Superior temporal gyrus (tissue), 1 donor: ENCODE measurements around the gene ARHGAP33.
A peak's percentile ranks its signal among the peaks of the same experiment; 100 is the strongest.
"Not testable (repeated sequence)": the region's sequence is repeated elsewhere in the genome, so short reads cannot be mapped to it uniquely, and the experiment has no call there.

Experiments
- DNase-seq: peaks from one replicate; pipeline ENCODE4 v3.0.0-alpha.2; 2016; ENCODE audit errors: extremely low spot score

ARHGAP33 gene

DNA sequence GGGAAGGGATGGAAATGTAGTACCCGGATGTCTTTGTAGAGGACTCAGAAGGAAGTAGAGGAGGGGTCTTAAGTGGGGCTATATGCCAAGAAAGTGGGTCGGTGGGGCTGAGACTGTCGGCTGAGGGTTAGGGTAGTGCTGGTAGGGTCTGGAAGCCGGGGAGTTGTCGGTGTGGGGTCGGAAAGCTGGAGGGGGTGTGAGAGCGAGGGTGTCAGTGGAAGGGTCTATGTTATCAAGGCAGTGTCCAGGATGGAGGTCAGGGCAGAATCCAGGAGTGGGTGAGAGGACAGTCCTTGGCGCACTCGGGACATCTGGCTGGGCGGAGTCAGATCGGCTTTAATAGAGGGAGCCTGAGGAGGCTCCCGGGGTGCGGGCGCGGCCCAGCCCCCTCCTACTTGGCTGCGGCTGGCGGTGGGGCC is 20.2 kb upstream of the ARHGAP33 start:
- DNase-seq, result no peak

DNA sequence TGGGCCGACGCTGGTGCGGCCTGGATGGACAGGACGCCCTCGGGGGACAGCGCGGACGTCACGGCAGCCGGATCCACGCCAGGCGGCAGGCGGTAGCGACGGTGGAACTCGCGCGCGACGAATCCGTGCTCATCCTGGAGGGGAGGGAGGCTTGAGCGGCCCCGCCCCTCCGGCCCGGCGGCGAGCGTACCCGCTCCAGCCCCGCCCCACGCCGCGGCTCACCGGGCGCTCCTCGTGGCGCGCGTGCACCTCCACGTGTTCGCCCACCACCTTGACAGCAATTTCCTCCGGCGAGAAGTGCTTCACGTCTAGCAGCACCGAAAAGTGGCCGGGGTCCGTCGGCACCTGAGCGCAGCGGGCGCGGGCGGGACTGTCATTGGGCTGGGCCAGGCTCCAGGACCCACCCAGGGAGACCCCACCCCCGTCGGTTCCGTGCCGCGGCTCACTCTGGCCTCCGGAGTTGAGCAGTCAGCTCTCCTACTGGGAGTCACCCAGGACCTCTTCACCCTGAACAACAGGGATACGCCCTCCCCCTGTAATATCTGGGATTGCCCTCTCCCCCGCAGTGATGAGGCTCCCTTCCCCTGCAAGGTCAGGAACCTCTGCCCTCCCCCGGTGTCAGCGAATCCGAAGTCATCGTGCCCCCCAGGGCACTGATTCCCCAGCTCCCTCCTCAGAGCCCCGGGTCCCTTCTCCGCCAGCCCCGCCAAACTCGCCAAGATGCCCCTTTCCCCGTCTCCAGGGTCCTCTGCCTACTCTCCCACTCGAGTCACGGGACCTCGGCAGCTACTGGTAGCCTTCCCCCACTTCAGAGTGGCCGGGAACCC is 19.6 kb upstream of the ARHGAP33 start:
- peak; percentile 5 for DNase-seq

DNA sequence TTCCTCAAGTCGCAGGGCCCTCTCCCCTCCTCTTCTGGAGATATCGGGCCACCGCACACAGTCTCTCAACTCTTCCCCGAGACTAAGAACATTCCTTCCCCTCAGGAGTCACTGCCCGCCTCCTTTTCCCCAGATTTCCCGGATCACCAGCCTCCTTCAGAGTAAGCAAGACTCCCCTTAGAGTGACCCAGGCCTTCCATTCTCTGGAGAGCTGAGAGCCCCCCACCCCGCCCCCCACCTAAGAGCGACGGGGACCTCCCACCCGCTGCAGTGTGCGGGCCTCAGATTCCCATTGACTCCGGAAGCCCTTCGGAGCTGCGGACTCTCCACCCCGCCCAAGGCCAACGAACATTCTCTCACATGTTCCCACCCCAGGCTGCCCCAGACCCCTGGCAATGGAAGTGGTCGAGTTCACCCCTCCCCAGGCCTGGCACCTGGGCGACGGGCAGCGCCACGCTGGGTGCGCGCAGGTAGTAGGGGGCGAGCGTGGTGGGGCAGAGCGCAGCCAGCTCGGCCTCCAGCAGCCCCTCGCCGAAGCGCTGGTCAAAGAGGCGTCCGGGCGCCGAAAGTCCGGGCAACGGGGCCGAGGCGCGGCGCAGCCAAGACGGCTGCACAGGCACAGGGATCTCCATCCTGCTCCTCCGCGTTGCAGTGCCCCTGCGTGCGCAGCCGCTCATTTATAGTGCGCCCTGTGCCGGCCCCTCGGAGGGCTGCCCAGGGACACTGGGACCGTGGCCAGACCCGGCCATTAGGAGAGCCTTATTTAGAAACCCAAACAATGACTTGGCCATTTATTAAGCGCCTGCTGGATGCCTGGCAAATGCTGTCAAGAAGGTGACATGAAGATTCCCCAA is 18.8 kb upstream of the ARHGAP33 start, which contains the start of gene HSPB6:
Gene HSPB6, minus strand, starts transcription at position 653 of the 854 bp plus-strand sequence. Its CDS starts 21 bp downstream, at position 632.
- no peak for DNase-seq

DNA sequence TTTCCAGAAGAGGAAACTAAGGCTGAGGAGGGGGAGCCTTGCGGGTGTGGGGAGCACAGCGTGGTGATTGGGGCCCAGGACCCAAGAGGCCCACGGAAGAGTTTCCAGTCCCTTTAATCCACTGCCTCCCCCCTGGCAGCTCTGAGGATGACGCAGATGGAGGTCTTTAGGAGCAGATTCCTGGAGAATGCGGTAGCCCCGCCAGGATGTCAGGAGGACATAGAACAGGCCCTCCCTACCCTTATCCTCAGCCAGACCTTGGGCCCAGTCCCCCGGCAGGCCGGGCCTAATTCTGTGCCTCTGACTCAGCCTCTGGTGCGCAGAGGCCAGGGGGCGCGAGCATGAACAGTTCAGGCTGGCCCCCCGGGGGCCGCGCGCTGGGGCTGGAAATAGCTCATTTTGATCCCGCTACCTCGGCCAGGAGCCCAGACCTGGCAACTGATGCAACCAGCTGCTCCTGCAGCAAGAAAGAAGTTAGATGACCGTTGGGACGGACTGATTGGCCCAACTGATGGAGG is 18.1 kb upstream of the ARHGAP33 start:
- peak; percentile 18 for DNase-seq

DNA sequence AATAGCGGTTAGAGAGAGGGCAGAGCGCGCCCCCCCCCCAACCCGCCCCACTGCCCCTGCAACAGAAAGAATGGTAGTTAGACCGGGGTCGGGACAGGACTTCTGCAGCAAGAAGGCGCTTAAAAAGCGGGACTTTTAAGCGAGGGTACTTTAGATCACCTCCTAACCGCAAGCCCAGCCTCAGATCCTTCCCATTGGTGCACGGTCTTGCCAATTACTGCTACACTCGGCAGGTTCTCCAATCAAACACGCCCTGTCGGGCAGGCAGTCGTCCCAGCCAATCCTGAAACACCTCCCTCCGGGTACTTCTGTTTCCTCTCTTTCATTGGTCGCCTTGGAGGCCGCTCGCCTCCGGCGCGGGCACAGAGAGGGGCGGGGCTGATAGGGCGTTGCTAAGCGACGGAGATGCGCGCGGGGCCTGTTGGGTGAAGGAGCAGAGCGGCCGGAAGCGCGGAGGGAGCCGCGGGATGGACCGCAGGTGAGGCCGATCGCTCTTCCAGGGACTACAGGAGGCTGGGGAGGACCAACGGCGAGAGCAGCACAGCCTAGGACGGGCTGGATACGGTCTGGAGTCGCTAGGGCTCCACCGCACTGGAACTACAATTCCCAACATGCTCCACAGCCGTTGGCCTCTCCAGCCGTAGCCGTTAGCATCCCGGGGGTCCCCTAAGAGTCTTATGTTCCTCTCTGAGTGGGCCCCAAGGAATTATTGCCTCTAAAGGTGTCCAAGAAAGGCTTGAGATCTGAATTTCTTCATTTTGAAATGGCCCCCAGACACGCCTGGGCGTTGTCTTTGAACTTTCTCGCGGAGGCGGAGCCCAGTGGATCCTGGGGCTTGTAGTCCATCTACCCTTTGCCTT is 17.4 kb upstream of the ARHGAP33 start, which contains the start of gene PROSER3:
Gene PROSER3, plus strand, starts transcription at position 428 of the 860 bp plus-strand sequence. Its CDS starts 40 bp downstream, at position 468.
- peak; percentile 100 for DNase-seq

DNA sequence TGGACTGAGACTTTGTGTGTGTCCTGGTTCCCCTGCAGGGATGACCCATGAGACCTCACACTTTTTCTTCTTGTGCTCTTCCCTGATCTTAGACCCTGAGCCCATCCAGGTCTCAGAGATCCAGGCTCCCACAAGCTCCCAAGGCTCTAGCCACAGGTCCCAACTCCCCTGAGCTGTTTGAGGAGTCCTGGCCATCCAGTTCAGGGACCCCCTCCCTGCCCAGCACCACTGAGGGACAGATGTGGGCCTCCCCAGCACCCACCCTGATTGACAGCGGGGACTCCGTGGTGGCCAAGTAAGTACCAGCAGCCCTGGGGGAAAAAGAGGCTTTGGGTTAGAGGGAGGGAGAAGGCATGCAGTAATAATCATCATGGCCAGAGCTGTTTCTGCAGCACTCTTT is 15.7 kb upstream of the ARHGAP33 start:
- DNase-seq, result no peak

DNA sequence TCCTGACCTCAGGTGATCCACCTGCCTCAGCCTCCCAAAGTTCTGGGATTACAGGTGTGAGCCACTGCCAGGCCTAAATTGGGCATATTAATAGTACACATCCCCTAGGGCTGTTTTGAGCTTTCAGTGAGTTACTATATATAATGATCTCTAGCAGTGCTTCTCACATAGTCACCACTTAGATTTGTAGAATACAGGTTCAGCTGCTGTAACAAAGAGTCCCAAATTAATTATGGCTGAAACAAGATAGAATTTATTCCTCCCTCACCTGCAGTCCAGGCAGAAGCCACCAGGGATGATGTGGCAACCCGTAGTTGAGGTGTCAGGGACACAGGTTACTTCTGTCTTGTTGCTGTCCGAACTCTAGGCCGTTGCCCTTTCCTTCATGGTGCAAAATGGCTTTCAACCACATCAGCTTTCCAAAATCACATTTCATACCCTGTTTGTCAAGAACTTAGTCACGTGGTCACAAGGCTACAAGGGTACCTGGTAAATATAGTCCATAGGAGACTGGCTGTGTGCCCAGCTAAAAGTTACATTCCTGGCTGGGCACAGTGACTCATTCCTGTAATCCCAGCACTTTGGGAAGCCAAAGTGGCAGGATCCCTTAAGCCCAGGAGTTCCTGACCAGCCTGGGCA is 14.5 kb upstream of the ARHGAP33 start:
- DNase-seq, result no peak

DNA sequence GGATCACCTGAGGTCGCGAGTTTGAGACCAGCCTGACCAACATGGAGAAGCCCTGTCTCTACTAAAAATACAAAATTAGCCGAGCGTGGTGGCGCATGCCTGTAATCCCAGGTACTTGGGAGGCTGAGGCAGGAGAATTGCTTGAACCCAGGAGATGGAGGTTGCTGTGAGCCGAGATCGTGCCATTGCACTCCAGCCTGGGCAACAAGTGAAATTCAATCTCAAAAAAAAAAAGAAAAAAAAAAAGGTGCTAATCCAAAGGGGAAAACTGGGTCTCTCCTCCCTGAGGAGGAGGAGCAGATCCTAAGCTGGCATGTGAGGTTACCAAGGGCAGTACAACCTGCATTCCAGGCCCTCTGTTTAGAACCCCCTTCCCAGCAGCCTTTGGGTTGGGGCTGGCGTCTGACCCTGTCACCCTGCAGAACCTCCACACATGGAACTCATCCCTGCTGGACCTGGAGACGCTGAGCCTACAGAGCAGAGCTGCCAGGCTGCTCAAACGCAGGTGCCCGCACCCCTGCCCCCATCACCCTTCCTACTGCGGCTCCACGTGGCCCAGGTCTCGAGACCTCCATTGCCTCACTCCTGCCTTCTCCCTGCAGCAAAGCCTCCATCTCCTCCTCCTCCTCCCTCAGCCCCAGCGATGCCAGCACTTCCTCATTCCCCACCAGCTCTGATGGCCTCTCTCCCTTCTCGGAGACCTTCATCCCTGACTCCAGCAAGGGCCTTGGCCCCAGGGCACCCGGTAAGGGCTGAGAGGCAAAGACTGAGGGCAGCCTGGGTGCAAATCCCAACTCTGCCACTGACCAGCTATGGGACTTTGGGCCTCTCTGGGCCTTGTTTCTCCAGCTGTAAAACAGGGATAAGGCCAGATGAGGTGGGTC is 10.7 kb upstream of the ARHGAP33 start:
- no peak for DNase-seq

DNA sequence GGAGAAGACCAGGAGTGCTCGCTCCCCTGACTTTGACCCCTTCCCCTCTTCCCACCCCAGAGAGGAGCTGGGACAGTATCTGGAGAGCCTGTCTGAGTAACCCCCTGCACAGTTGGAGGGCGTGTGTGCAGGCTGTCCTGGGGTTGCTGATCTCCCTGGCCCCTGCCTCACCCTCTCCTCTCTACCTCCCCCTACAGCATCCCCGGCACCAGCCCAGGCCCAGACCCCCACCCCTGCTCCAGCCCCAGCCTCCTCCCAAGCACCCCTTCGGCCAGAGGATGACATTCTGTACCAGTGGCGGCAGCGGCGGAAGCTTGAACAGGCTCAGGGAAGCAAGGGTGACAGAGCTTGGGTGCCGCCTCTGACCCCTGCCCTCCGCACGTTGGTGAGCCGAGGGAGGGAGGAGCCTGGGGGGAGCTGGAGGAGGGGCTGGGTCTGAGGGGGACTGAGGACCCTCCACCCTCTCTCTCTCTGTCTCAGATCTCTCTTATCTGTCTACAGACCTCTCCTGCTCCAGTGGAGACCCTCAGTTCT is 8.7 kb upstream of the ARHGAP33 start:
- no peak for DNase-seq

DNA sequence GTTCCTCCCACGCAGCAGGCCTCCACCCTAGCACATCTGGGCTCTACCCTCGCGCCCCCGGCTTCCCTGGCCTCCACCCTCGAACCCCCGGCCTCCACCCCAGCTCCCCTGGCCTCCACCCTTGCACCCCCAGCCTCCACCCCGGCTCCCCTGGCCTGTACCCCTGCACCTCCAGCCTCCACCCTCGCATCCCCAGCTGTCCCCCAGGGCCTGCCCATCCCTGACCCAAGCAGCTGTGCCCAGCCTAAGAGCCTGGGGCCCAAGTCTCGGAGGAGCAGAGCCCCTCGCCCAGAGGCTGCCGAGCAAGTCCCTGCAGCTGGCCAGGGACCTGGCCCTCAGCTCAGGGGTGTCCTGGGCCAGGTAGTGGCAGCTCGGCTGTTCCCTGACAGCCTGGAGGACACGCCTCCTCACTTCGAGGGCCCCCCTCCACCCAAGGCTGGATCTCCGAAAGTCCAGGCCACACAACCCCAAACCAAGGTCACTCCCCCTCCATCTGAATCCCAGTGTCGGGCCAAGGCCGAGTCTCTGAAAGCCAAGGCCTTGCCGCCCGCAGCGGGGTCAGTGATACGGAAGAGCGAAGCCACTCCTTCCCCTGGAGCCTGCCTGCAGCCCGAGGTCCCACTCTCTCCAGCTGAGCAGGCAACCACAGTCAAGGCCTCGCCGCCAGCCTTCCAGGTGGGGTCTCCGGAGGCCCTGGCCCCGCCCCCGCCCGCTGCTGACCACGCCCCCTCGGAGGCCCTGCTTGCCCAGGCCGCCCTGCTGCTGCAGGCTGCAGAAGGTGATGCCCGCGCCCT is 7.9 kb upstream of the ARHGAP33 start:
- DNase-seq, result no peak

DNA sequence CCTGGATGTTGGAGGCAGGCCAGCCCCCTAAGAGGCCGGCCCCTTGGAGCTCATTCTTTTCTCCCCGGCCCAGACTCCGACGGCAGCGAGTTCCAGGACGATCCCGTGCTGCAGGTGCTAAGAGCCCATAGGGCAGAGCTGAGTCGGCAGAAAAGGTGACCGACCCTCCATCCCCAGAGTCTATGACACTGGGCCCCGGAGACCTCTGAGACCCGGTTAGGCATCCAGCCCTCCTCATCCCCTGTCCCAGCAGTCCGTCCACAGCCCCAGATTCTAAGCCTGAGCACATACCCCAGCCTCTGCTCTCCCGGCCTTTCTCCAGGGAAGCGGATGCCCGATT is 7.3 kb upstream of the ARHGAP33 start:
- no peak for DNase-seq

DNA sequence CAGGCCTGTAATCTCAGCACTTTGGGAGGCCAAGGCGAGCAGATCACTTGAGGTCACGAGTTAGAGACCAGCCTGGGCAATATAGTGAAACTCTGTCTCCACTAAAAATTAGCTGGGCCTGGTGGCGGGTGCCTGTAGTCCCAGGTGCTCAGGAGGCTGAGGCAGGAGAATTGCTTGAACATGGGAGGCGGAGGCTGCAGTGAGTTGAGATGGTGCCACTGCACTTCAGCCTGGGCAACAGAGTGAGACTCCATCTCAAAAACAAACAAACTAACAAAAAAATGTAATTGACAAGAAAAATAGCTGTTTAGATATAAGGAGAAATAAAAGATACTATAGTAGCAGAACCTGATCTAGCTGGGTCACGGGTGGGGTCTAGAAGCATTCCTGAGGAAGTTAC is 3.0 kb upstream of the ARHGAP33 start:
- DNase-seq, result not testable (repeated sequence)

DNA sequence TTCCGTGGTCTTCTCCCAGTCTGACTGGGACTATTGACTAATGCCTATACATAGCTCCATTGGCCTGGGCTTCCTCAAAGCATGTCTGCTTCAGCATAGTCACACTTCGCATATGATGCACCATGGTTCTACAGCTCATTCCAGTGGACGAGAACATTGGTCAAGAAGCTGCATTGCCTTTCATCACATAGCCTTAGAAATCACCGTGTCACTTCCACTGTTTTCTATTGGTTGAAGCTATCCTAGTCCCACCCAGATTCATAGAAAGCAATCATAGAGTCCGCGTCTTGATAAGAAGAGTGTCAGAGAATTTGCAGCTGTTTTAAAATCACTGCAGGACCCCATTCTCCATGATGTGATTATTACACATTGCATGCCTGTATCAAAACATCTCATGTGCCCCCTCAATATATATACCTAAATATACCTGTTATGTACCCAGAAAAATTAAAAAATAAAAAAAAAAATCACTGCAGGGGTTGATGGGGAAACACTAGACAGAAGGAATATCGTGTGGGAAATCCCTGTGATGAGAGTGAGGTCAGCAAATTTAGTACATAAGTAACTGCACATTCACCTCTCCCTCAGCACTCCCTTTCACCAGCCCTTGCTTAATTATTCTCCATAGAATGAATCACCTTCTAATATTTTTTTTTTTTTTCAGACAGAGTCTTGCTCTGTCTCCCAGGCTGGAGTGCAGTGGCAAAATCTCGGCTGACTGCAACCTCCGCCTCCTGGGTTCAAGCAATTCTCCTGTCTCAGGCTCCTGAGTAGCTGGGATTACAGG is 2.2 kb upstream of the ARHGAP33 start:
- no peak for DNase-seq

DNA sequence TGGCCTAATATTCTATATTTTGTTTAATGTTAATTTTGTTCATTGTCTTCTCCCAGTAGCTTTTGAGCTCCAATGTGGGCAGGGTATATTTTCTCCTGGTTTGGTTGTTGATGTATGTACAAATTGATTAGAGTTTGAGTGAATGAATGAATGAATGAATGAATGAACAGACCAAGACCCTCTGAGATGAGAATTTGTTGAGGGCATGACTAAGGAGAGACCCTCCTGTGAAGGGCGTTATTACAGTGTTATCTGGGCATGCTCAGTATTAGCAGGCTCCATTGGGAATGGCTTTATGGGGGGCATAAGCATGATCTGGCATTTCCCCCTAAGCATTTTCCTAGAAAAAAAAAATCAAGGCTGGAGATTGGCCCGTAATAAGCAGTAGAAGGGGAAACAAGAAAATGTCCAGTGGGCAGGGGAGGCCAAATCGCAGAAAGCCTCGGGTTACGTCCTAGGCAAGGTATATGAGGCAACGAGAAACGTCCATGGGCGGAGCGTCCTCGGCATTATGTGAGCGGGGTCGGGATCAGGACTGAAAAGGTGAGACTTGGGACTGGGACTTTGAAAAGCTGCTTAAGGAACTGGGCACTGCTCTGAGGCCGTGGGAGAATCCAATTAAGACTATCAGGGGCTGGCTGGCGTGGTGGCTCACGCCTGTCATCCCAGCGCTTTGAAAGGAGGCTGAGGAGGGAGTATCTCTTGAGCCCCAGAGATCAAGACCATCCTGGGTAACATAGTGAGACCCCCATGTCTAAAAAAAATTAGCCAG is 904 bp upstream of the ARHGAP33 start:
- no peak for DNase-seq

DNA sequence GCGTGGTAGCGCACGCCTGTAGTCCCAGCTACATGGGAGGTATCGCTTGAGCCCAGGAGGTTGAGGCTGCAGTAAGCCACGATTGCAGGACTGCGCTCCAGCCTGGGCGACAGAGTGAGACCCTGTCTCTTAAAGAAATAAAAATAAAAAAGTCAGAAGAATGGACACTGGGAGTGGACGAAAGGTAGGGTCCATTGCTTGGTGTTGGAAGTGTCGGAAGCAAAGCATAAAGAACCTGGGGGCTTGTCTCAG is 392 bp upstream of the ARHGAP33 start:
- no peak for DNase-seq

DNA sequence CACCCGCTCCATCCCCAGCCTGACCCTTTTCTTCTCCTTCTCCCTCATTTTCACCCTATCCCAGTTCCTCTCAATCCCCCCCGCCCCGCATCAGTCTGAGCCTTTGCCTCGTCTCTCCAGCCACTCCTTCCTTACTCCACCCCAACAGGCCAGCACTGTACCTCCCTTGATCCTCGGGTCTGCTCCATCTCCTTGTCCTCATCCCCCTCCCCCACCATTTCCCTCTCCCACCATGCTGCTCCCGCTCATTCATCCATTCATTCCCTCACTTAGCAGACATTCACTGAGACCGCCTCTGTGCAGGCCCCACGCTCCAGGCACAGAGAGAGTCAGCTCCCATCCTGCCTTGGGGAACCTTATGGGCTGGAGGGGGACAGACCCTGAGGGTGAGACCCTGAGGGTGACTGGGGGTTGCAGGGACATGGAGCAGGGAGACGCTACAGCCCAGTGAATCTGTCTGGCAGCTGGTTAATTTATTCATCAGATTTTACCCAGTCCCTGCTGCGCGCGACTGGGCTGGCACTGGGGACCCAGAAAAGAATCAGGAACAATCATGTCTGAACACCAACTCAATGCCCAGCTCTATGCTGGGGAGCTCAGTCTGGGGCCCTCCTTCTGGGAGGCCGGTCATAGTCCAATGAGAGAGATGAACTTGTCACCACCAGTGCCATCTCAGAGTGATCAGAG is 881 bp downstream of the ARHGAP33 start:
- DNase-seq, result peak; percentile 35
